Effector memory CD8-positive, alpha-beta T cell (primary cell): Measurements from ENCODE around the gene NELFA.

Experiments used
- ATAC-seq: fragments of 150-1000 bp; cut with Tn5 transposase; replicated peaks from 2 replicates; pipeline ENCODE4 v1.10.0; 2021; ENCODE audit warnings: mild to moderate bottlenecking, moderate library complexity
- DNase-seq, 3 experiments: peaks; one replicate each; pipeline ENCODE4 v3.0.0; 2021
- H3K27ac Mint-ChIP-seq, 2 donors: one replicate each; pipeline ENCODE4 v1.8.0; 2022; ENCODE audit warnings: mild to moderate bottlenecking in 2 of 2, mixed read lengths in 2 of 2, moderate library complexity in 2 of 2
- H3K27me3 Mint-ChIP-seq, 2 donors: one replicate each; pipeline ENCODE4 v1.8.0; 2022; ENCODE audit warnings: mixed read lengths in 2 of 2
- H3K36me3 Mint-ChIP-seq: one replicate; pipeline ENCODE4 v1.8.0; 2022; ENCODE audit warnings: mild to moderate bottlenecking, moderate library complexity, mixed read lengths; ENCODE audit not compliant: insufficient read depth
- H3K4me1 Mint-ChIP-seq, 2 donors: one replicate each; pipeline ENCODE4 v1.8.0; 2022; ENCODE audit warnings: low read depth in 2 of 2, mixed read lengths in 2 of 2
- H3K4me3 Mint-ChIP-seq, 2 donors: one replicate each; pipeline ENCODE4 v1.8.0; 2022; ENCODE audit warnings: mild to moderate bottlenecking in 2 of 2, mixed read lengths in 2 of 2, moderate library complexity in 2 of 2
- H3K9me3 Mint-ChIP-seq, 2 donors: one replicate each; pipeline ENCODE4 v1.8.0; 2022; ENCODE audit warnings: mixed read lengths in 2 of 2

The NELFA gene

DNA sequence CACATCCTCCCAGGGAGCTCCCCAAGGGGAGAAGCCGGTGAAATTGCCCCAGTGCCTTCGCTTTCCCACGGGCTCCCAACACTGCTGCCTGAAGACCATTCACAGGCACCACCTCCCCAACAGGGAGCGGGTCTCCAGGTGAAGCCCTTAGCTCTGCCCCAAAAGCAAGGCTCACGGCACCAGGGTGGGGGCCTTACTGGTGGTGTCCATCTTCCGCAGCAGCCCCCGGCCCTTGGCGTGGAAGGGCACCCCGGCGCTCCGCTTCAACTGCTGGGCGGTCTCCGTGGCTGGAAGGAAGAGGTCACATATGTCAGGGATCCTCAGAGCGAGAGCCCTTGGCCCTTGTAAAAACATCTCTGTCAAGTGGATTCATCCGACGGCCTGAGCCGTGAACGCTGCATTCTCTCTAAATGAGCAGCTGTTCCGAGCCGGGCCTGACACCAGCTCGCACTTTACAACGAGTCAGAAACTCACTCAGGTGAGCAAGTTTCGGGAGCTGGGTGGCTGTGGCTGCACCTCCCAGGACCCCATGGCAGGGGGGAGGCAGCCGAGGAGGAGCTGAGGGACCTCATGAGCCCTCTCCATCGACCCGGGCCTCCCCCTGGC, 20.9 kb downstream of the NELFA start:
- Mint-ChIP-seq H3K4me1 (no peaks in the 10 kb centered on the region), H3K27ac (no peak overlapping the region), H3K4me3 (no peak overlapping the region), H3K9me3 (no peaks in the 10 kb centered on the region), H3K36me3 (peaks cover 63% of the 10 kb centered on the region), H3K27me3 (no peaks in the 10 kb centered on the region)
- DNase-seq (no peak), ATAC-seq (no peak)

DNA sequence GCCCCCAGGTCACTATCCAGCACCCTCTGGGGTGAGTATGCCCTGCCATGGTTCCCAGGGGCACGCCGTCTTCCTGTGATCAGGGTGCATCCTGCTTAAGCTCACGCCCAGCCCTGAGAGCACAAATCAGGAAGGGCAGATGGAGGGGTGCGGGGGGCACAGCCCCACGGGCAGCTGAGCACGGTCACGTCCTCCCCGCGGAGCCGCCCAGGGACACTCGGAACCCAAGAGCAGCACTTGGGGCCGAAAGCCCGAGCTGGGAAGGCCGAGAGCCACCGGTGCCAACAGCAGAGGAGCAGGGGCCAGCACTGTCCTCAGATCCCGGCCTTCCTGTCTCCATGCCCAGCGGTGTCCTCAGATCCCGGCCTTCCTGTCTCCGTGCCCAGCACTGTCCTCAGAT, 21.5 kb downstream of the NELFA start:
- Mint-ChIP-seq H3K27me3 (no peaks in the 10 kb centered on the region), H3K4me3 (no peak overlapping the region), H3K4me1 (no peaks in the 10 kb centered on the region), H3K36me3 (peaks cover 68% of the 10 kb centered on the region), H3K27ac (no peak overlapping the region), H3K9me3 (no peaks in the 10 kb centered on the region)
- DNase-seq (no peak), ATAC-seq (no peak)

DNA sequence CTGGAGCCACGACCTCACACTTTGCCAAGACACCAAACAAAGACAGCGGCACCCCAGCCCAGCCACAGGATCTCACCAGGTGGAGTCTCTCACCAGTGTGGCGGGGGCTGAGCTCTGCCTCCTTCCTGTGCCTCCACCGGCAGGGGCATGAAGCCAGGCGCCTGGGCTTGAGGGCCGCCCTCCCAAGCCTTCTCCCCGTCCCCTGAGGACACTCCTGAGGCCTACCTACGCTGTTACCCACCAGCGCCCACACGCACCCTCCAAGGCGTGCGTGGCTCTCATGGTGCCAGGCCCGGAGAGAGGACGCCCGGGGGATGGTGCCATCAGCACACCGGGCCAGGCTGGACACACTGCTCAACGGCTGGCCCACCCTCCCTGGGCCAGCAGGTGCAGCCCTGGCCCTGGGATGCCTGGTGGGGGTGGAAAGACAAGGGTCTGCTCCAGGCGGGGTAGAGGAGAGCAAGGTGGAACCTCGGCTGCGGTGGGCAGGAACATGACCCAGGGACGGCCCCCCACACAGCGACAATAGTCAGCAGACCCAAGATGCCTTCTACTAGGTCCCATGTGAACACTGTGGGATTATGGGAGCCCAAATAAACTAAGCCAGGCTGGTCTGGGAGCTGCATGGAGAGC, 22.1 kb downstream of the NELFA start:
- Mint-ChIP-seq H3K4me3 (no peak overlapping the region), H3K4me1 (no peaks in the 10 kb centered on the region), H3K36me3 (peaks cover 71% of the 10 kb centered on the region), H3K27me3 (no peaks in the 10 kb centered on the region), H3K9me3 (no peaks in the 10 kb centered on the region), H3K27ac (no peak overlapping the region)
- DNase-seq (no peak), ATAC-seq (no peak)

DNA sequence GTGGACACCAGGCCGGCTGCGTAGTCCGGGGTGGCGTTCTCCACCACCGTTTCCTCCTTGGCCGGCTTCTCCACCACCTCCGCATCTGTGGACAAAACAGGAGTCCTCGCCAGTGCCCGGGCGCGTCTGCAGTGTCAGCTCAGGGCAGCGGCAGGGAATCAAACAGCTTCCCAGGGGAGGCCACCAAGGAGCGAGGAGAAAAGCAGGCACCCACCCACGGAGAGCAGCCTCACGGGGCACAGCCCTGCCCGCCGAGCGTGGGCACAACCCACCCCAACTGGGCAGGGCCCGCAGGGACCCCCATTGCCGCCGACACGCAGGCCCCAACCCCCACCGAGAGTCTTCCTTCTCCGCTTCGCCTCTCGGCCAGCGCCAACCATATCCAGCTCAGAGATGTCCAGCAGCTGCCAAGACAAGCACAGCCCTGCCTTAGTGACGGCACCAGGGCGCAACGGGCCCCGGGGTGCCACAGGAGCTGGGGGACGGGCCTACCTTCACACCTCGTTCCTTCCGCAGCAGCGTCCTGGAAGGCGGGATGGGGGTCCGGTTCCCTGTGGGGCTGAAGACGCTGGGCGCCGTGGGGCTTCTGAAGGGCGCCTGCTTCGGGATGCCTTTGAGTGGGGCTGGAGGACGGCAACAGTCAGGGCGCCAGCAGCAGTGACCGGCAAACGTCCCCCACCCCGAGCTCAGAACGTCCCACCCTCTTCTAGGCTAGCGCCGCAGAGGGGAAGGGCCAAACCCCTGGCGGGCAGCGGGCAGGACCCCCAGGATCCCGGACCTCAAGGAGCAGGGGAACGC, 22.8 kb downstream of the NELFA start:
- H3K9me3 Mint-ChIP-seq = no peaks in the 10 kb centered on the region
- DNase-seq (no peak), ATAC-seq (no peak)
- H3K36me3 Mint-ChIP-seq = peaks cover 73% of the 10 kb centered on the region
- H3K4me3 Mint-ChIP-seq = no peak overlapping the region
- H3K27me3 Mint-ChIP-seq = no peaks in the 10 kb centered on the region
- H3K27ac Mint-ChIP-seq = no peak overlapping the region
- no peaks in the 10 kb centered on the region for H3K4me1 Mint-ChIP-seq

DNA sequence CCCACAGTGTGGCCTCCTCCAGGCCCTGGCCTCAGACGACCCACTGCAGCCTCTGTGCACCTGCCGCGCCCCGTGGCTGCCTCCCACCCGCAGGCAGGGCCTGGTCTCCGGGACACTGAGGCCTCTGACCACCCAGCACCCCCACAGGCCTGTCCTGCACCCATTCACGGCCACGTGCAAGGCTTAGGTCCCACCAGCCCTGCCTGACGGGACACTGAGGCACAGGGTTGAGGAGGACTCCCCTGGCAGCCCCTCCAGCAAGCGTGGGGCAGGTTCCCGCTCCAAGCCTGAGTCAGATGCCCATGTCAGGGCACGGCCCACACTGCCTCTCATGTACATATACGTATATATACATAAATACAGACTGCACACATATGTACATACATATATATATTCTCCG, 23.5 kb downstream of the NELFA start:
- Mint-ChIP-seq H3K36me3 (peaks cover 73% of the 10 kb centered on the region), H3K27ac (no peak overlapping the region), H3K27me3 (no peaks in the 10 kb centered on the region), H3K9me3 (no peaks in the 10 kb centered on the region), H3K4me3 (no peak overlapping the region), H3K4me1 (no peaks in the 10 kb centered on the region)
- no peak for DNase-seq
- no peak for ATAC-seq

DNA sequence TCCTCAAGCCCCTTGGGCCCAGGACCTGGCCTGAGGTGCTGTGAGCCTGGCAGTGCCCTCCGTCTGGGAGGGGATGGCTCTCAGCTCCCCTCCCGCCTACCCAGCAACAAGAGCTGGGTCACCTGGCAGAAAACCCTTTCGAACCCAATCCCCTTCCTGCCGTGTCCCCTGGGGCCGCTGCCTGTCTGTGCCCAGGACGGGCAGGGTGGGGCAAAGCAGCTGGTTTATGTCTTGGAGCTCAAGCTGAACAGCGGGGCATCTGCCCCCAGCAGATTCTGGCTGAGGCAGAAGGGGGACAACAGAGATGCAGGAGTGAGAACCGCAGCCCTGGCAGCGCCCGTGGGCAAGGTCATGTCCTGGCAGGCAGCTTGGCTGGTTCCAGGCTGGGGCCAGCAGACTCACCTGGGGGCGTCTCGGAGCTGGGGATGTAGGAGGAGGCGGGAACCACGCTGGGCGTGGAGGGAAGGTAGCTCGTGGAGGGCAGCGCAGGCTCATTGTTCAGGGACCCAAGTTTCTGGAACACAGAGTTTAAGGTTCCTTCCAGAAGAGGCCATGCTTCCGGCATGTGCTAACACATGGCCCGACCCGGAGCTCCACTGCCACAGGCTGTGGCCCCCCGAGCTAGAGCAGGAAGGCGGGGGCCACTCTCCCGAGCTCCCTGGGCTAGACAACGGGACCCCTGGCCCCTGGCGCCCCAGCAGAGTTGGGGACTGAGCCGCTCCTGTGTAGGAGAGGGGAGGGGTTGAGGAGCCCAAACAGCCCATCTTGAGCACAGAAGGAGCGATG, 24.2 kb downstream of the NELFA start:
- Mint-ChIP-seq H3K9me3 (no peaks in the 10 kb centered on the region), H3K27me3 (no peaks in the 10 kb centered on the region), H3K4me3 (no peak overlapping the region), H3K4me1 (no peaks in the 10 kb centered on the region), H3K27ac (peak overlapping the region in 1 of 2 donors; percentile 75), H3K36me3 (peaks cover 74% of the 10 kb centered on the region)
- ATAC-seq (no peak), DNase-seq (no peak)

DNA sequence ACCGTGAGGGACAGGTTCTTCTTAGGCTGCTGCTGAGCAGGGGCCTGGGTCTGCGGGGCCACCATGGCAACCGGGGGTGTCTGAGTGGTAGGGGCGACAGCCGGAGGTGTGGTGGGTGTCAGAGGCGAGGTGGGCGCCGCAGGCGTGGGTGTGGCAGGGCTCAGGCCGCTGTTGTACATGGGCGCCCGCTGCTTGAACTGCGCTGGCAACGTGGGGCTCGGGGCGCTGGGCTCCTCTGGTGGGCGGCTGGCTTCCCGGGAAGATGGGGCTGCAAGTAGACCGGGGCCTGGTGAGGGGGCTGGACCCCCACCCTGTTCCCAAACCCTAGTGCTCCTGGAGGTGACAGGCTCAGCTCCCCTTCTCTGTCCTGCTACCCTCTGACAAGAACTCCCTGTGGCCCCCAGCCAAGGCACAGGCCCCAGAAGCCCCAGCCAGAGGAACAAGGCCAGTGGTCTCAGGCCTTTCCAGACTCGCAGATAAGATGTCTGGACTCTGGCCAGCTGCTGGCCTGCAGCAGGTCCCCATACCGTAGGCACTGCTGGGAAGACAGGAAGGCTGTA, 24.8 kb downstream of the NELFA start:
- DNase-seq (no peak), ATAC-seq (no peak)
- H3K27ac Mint-ChIP-seq = no peak overlapping the region
- no peaks in the 10 kb centered on the region for H3K27me3 Mint-ChIP-seq
- H3K4me1 Mint-ChIP-seq = no peaks in the 10 kb centered on the region
- H3K9me3 Mint-ChIP-seq = no peaks in the 10 kb centered on the region
- peaks cover 77% of the 10 kb centered on the region for H3K36me3 Mint-ChIP-seq
- H3K4me3 Mint-ChIP-seq = no peak overlapping the region

DNA sequence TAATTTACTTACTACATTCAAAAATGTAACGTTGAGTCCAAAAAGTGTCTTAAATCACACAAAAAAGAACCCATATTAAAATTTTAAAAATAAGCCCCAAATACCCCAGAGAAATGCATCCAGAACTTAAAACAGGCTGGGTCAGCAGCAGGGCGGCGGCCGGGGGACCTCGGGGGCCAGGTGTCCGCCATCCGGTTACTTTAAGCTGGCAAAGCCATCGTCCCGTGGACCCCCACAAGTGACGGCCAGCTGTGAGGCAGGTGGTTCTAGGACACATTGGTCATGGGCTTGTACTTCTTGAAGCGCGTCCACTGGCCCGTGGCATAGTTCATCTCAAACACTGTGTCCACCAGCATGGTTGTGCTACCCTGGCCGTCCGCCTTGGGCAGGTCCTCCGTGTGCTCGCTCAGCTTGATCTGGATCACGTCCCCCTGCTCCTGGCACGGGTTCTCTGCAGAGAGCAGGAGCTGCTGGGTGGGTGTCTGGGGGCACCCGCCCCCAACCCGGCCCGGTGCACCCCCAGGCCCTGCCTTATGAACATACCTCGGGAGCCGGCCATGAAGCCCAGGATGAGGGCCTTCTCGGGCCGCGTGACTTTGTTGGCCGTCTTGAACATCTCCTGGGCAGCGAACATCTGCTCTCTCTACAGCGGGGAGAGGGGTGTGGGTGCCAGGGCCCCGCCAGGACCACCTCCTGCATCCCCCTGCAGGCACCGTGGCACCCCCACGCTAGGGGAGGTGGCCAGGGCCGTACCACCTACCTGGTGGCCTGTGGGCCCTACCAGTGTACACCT, 25.5 kb downstream of the NELFA start:
- H3K27ac Mint-ChIP-seq = peak overlapping the region; percentile 56 to 75
- no peaks in the 10 kb centered on the region for H3K27me3 Mint-ChIP-seq
- no peaks in the 10 kb centered on the region for H3K9me3 Mint-ChIP-seq
- ATAC-seq (no peak), DNase-seq (no peak)
- no peaks in the 10 kb centered on the region for H3K4me1 Mint-ChIP-seq
- H3K4me3 Mint-ChIP-seq = no peak overlapping the region
- peaks cover 72% of the 10 kb centered on the region for H3K36me3 Mint-ChIP-seq

DNA sequence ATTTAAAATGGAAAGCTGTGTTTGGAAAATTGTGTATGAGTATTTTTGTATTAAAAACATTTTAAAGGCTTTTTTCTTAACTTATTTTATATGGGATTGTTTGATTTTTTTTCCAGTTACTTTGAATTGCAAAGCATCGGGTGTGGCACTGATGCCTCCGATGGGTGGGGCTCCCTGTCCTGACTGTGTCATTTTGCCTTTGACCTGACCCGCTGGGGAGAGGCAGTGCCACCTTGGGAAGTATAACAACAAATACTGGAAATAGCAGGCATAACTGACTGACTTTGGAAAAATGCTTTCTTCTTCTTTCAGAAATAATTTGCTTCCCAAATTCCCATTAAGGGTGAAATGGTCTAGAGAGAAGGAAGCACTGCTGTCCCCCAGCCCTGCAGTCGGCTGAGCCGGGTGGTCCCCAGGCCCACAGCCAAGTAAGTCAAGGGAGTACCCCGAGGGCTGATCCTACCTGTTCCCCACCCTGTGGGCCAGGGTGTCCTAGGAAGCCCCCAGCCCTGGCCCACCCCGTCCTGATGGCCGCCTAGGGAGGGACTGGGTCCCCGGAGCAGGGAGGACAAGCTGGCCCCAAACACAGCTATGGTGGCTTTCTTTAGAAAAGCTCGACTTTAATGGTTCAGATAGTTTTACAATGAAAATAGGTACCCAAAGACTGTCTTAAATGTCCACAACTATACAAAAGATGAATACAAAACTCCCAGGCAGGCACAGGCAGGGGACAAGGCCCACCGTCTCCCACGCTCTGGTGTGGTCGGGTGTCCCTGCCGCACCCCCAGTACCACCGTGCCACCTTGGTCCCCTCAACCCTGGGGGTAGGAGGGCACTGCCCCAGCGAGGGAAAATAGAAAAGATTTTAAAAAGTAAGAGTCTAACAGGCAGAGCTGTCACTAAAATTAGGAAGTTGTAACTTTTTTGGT, 26.4 kb downstream of the NELFA start:
- no peaks in the 10 kb centered on the region for H3K9me3 Mint-ChIP-seq
- peaks cover 71% of the 10 kb centered on the region for H3K36me3 Mint-ChIP-seq
- H3K27ac Mint-ChIP-seq = peak overlapping the region; percentile 56 to 75
- ATAC-seq (no peak), DNase-seq (no peak)
- H3K27me3 Mint-ChIP-seq = no peaks in the 10 kb centered on the region
- H3K4me1 Mint-ChIP-seq = no peaks in the 10 kb centered on the region
- no peak overlapping the region for H3K4me3 Mint-ChIP-seq

DNA sequence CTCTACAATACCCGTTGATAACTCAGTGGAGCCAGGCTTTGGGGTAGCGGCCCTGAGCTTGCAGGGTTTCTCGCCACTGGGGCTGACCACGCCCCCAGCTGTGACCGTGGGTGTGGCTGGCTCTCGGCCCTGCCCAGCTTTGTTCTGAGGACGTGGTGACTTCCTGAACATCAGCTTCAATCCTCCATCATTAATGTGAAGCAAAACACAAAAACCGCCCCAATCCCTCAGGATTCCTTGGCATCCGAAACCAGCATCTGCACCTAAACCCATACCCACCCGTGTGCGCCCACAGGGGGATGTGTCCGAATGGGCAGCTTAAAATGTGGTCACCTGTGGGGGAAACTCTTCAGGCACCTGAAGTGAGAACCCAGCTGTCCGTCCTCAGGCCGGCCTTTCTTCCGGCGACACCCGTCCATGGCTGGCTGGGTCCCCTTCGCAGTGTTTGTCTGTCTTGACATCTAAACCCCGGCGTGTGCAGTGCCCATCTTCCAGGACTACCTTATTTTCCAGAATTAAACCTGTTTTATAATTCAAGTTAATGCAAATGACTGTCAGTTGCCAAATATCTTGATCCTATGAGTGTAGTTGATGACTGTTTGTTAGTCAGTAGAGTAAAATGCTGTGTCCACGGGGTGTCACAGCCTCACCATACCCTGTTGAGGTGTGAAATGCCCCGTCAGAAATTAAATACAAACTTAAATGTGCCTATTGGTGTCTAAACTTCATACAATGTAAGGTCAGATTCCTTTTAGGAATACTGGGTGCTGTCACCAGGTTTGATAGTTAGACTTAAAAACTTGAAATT, 27.3 kb downstream of the NELFA start:
- Mint-ChIP-seq H3K27ac (peak overlapping the region; percentile 75 to 86), H3K27me3 (no peaks in the 10 kb centered on the region), H3K4me1 (no peaks in the 10 kb centered on the region), H3K4me3 (no peak overlapping the region), H3K9me3 (no peaks in the 10 kb centered on the region), H3K36me3 (peaks cover 76% of the 10 kb centered on the region)
- ATAC-seq (no peak), DNase-seq (no peak)

DNA sequence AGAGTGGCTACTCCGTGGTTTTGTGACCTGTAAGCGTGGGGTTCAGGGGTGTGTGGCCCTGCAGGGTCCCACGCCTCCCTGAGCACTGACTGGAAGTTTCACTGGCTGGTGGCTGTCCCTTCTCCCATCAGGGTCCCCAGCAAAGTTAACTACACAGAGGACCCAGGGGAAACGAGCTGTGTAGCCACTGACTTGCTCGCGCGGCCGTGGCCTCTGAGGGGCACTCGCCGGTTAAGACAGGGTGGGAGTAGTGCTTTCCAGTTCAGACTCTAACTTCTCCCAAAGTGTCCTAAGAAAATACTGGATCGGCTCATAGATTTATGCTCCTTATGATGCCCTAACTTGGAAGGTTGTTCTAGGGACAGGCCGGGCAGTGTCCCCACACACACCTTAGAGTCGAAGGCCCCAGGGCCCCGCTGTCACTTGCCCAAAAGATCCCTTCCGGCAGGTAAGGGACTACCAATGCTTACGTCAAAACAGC, 28.2 kb downstream of the NELFA start:
- Mint-ChIP-seq H3K36me3 (peaks cover 74% of the 10 kb centered on the region), H3K4me3 (no peak overlapping the region), H3K27ac (peak overlapping the region; percentile 23 to 75), H3K9me3 (no peaks in the 10 kb centered on the region), H3K4me1 (no peaks in the 10 kb centered on the region), H3K27me3 (no peaks in the 10 kb centered on the region)
- DNase-seq (no peak), ATAC-seq (no peak)
